HEK293T (cell line): ENCODE results near the gene GALNT2.

Source experiments
- ARNT ChIP-seq: fragments of 450-650 bp; IDR thresholded peaks from 2 replicates; pipeline ENCODE4 v1.6.1; 2017; ENCODE audit warnings: mild to moderate bottlenecking
- NFRKB ChIP-seq: fragments of 450-650 bp; IDR thresholded peaks from 2 replicates; pipeline ENCODE4 v1.6.1; 2016; ENCODE audit warnings: mild to moderate bottlenecking, moderate library complexity
- SP1 ChIP-seq: fragments of 450-650 bp; IDR thresholded peaks from 2 replicates; pipeline ENCODE4 v1.6.1; 2017
- ZNF384 ChIP-seq: fragments of 450-650 bp; IDR thresholded peaks from 2 replicates; pipeline ENCODE4 v1.6.1; 2016

GRCh38 chr1:230263568-230264195 lies 196.6 kb downstream of the GALNT2 start:
- TF ChIP-seq ARNT, result no peak
- no peak for TF ChIP-seq NFRKB
- no peak for TF ChIP-seq SP1
- TF ChIP-seq ZNF384, result no peak
